Choroid plexus epithelial cell (primary cell): ENCODE measurements around the gene RFTN2.
A peak's percentile ranks its signal among the peaks of the same experiment; 100 is the strongest.
"Not testable (repeated sequence)": the region's sequence is repeated elsewhere in the genome, so short reads cannot be mapped to it uniquely, and the experiment has no call there.

ENCODE experiments used
- DNase-seq: peaks from one replicate; pipeline ENCODE4 v3.0.0-alpha.2; 2010; ENCODE audit warnings: low read depth
- H3K4me3 ChIP-seq: 2 replicates; pipeline ENCODE4 v1.5.1; 2011; ENCODE audit warnings: low read depth, mild to moderate bottlenecking, control low read depth, low read length, moderate library complexity
- CTCF ChIP-seq: conservative IDR thresholded peaks from 2 replicates; pipeline ENCODE4 v1.5.1; 2011; ENCODE audit warnings: low read depth, mild to moderate bottlenecking, control low read depth, inconsistent platforms, low read length, moderate library complexity

Gene RFTN2

GRCh38 chr2:197647961-197648690 lies 27.3 kb downstream of the RFTN2 start:
- no peak for TF ChIP-seq CTCF
- DNase-seq: peak; percentile 71
- H3K4me3 ChIP-seq: no peak overlapping the region

DNA sequence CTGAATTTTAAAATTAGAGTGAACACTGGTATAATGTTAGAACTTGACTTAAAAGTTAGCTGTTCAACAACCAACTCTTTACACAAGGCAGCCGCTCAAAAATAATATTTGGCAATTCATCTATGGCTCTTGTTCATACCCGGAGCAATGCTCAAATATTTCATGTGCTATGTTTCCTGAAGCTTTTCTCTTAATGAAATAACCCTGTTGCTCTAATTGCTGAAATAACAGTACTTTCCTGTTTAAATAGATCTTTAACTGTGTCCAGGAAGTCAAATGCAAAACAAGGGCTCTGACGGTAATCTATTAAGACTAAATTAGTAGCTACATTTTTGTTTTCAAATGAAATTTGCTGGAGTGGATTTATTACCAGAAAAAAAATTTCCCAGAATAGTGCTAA lies 33.7 kb downstream of the RFTN2 start:
- TF ChIP-seq CTCF: no peak
- no peak for DNase-seq
- H3K4me3 ChIP-seq: no peak overlapping the region

DNA sequence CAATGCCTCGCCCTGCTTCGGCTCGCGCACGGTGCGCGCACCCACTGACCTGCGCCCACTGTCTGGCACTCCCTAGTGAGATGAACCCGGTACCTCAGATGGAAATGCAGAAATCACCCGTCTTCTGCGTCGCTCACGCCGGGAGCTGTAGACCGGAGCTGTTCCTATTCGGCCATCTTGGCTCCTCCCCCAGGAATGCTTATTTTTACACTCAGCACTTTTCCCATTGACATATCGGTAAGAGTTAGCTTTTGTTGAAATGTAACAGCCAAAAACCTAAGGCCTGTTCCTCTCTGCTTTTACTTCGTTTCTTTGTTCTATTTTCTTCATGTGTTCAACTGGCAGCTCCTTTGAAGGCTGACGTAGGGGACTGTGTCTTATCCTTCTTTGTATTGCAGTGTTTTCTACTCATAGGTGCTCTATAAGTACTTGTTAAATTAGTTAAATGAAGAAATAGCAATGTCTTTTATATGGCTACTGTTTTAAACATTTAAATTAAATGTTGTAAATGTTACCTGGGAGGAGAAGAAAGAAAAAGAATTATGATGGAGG lies 34.7 kb downstream of the RFTN2 start:
- not testable (repeated sequence) for DNase-seq, H3K4me3 ChIP-seq

DNA sequence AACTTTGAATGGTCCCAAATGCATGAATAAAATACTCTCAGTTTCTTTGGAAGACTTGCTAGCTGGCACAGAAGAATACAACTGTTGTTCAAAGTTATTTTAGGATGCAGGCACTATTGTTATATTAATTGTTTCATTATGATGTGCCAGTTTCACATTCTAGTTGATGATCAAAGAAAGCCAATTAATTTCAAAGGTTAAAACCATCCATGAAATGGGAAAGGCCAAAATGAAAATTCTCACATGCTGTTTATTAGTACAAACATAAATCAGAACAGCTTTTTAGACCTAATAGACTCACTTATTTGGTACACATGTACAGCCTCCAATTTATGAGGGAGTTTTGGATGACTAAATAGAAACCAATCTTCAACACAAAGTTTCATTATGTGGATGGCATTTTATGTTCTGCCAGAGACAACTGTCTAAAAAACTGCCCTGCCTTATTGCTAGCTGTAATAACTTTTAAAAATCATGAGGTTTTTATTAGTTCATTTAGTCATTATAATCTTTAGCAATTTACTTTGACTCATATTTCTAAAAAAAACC lies 42.2 kb downstream of the RFTN2 start:
- no peak overlapping the region for H3K4me3 ChIP-seq
- no peak for DNase-seq
- TF ChIP-seq CTCF: no peak

GRCh38 chr2:197628043-197628500 lies 47.3 kb downstream of the RFTN2 start:
- DNase-seq: peak; percentile 6
- H3K4me3 ChIP-seq: no peak overlapping the region
- no peak for TF ChIP-seq CTCF

- TF ChIP-seq CTCF: no peak
- no peak overlapping the region for H3K4me3 ChIP-seq
- DNase-seq: no peak
These were observed 48.3 kb downstream of the RFTN2 start for GRCh38 chr2:197626965-197627625.

- no peak for TF ChIP-seq CTCF
- no peak overlapping the region for H3K4me3 ChIP-seq
- no peak for DNase-seq
These were observed 55.3 kb downstream of the RFTN2 start for GRCh38 chr2:197620133-197620532.
